Measurements from ENCODE around the gene RNF130. TPM values are rescaled to one million over a fixed set of nuclear protein-coding genes. Genes with fewer than 3 reads are reported as not detected.

Gene RNF130
- total RNA-seq, 2 donors from 2014 or later, result 83.9 to 151 TPM

- H3K9me3 ChIP-seq, result no peaks in the 10 kb centered on the region
- H3K4me3 ChIP-seq, result no peak overlapping the region
- no peak for DNase-seq (ENCODE audit: low spot score)
- H3K36me3 ChIP-seq, result no peaks in the 10 kb centered on the region
- H3K4me1 ChIP-seq (ENCODE audit: control insufficient read depth in 1 of 2, low read depth in 2 of 2), result no peaks in the 10 kb centered on the region
- H3K27me3 ChIP-seq (replicated peaks; ENCODE audit: insufficient read depth), result no peaks in the 10 kb centered on the region
- TF ChIP-seq CTCF (IDR thresholded peaks at IDR 0.05), result no peak
- ATAC-seq (ENCODE audit: insufficient number of reproducible peaks, low FRiP score, low read depth), result no peak
- H3K27ac ChIP-seq, result no peak overlapping the region
Measured at GRCh38 chr5:179986328-179986727, 85.2 kb downstream of the RNF130 start.

GRCh38 chr5:179981636-179982035 is 89.9 kb downstream of the RNF130 start:
- Histone ChIP-seq H3K9me3 (no peaks in the 10 kb centered on the region), H3K4me3 (no peak overlapping the region), H3K4me1 (ENCODE audit: control insufficient read depth in 1 of 2, low read depth in 2 of 2) (no peaks in the 10 kb centered on the region), H3K27ac (no peak overlapping the region), H3K27me3 (replicated peaks; ENCODE audit: insufficient read depth) (no peaks in the 10 kb centered on the region), H3K36me3 (peaks cover 9% of the 10 kb centered on the region)
- no peak for TF ChIP-seq CTCF (IDR thresholded peaks at IDR 0.05)
- ATAC-seq (ENCODE audit: insufficient number of reproducible peaks, low FRiP score, low read depth) (no peak), DNase-seq (ENCODE audit: low spot score) (no peak)

GRCh38 chr5:179980767-179981166 is 90.8 kb downstream of the RNF130 start:
- Histone ChIP-seq H3K4me3 (no peak overlapping the region), H3K36me3 (peaks cover 18% of the 10 kb centered on the region)

GRCh38 chr5:179978792-179979191 is 92.8 kb downstream of the RNF130 start:
- DNase-seq (ENCODE audit: low spot score) (no peak), ATAC-seq (ENCODE audit: insufficient number of reproducible peaks, low FRiP score, low read depth) (no peak)
- no peaks in the 10 kb centered on the region for H3K27me3 ChIP-seq (replicated peaks; ENCODE audit: insufficient read depth)
- no peak overlapping the region for H3K4me3 ChIP-seq
- H3K36me3 ChIP-seq, result peaks cover 23% of the 10 kb centered on the region
- TF ChIP-seq CTCF (IDR thresholded peaks at IDR 0.05), result no peak
- no peak overlapping the region for H3K27ac ChIP-seq
- H3K9me3 ChIP-seq, result no peaks in the 10 kb centered on the region
- no peaks in the 10 kb centered on the region for H3K4me1 ChIP-seq (ENCODE audit: control insufficient read depth in 1 of 2, low read depth in 2 of 2)

More at GRCh38 chr5:179980767-179981166, 90.8 kb downstream of the RNF130 start:
- no peaks in the 10 kb centered on the region for H3K27me3 ChIP-seq (replicated peaks; ENCODE audit: insufficient read depth)
- no peaks in the 10 kb centered on the region for H3K4me1 ChIP-seq (ENCODE audit: control insufficient read depth in 1 of 2, low read depth in 2 of 2)
- no peaks in the 10 kb centered on the region for H3K9me3 ChIP-seq
- ATAC-seq (ENCODE audit: insufficient number of reproducible peaks, low FRiP score, low read depth) (no peak), DNase-seq (ENCODE audit: low spot score) (no peak)
- no peak for TF ChIP-seq CTCF (IDR thresholded peaks at IDR 0.05)
- H3K27ac ChIP-seq, result no peak overlapping the region

- no peak overlapping the region for H3K4me3 ChIP-seq
- no peak for TF ChIP-seq CTCF (IDR thresholded peaks at IDR 0.05)
- no peaks in the 10 kb centered on the region for H3K4me1 ChIP-seq (ENCODE audit: control insufficient read depth in 1 of 2, low read depth in 2 of 2)
- H3K36me3 ChIP-seq, result peaks cover 26% of the 10 kb centered on the region
- no peaks in the 10 kb centered on the region for H3K27me3 ChIP-seq (replicated peaks; ENCODE audit: insufficient read depth)
- no peak overlapping the region for H3K27ac ChIP-seq
- H3K9me3 ChIP-seq, result no peaks in the 10 kb centered on the region
- no peak for ATAC-seq (ENCODE audit: insufficient number of reproducible peaks, low FRiP score, low read depth)
- no peak for DNase-seq (ENCODE audit: low spot score)
Measured at GRCh38 chr5:179975713-179976134, 95.8 kb downstream of the RNF130 start.

All from thoracic aorta (tissue), 2 donors.